GM12864 (cell line): ENCODE measurements around the gene TGFB2.

Source experiments
- DNase-seq: peaks from one replicate; pipeline ENCODE4 v3.0.0-alpha.2; 2011; ENCODE audit warnings: low read depth
- H3K4me3 ChIP-seq: 2 replicates; pipeline ENCODE4 v1.5.1; 2011; ENCODE audit warnings: mild to moderate bottlenecking, low read depth, low read length, control low read depth
- TF ChIP-seq, protein P1 (sequence below): IDR thresholded peaks from 2 replicates; pipeline ENCODE4 v1.5.1; 2011; ENCODE audit warnings: low read depth, mild to moderate bottlenecking, moderate library complexity, low read length, control low read depth, inconsistent platforms; ENCODE audit errors: missing control alignments

Gene TGFB2

DNA sequence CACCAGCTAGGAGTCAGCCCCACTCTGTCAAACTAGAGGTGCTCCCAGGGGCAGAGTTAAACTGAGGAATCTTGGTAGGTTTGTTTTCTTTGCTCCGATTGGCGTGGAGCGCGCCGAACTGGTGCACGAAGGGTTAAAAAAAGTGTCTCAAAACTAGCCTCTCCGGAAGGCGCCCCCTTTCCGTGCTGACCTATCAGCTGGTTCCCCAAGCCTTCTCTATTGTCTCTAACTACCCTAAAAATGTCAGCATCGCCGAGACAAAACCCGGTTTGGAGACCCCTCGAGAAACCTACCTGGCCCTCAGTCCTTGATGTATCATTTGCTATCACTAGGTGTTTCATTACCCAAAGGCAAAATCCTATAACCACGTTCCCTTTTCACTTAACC lies 2.2 kb downstream of the TGFB2 start:
- DNase-seq: no peak
- TF ChIP-seq, protein P1, sequence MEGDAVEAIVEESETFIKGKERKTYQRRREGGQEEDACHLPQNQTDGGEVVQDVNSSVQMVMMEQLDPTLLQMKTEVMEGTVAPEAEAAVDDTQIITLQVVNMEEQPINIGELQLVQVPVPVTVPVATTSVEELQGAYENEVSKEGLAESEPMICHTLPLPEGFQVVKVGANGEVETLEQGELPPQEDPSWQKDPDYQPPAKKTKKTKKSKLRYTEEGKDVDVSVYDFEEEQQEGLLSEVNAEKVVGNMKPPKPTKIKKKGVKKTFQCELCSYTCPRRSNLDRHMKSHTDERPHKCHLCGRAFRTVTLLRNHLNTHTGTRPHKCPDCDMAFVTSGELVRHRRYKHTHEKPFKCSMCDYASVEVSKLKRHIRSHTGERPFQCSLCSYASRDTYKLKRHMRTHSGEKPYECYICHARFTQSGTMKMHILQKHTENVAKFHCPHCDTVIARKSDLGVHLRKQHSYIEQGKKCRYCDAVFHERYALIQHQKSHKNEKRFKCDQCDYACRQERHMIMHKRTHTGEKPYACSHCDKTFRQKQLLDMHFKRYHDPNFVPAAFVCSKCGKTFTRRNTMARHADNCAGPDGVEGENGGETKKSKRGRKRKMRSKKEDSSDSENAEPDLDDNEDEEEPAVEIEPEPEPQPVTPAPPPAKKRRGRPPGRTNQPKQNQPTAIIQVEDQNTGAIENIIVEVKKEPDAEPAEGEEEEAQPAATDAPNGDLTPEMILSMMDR: no peak
- H3K4me3 ChIP-seq: no peak overlapping the region

DNA sequence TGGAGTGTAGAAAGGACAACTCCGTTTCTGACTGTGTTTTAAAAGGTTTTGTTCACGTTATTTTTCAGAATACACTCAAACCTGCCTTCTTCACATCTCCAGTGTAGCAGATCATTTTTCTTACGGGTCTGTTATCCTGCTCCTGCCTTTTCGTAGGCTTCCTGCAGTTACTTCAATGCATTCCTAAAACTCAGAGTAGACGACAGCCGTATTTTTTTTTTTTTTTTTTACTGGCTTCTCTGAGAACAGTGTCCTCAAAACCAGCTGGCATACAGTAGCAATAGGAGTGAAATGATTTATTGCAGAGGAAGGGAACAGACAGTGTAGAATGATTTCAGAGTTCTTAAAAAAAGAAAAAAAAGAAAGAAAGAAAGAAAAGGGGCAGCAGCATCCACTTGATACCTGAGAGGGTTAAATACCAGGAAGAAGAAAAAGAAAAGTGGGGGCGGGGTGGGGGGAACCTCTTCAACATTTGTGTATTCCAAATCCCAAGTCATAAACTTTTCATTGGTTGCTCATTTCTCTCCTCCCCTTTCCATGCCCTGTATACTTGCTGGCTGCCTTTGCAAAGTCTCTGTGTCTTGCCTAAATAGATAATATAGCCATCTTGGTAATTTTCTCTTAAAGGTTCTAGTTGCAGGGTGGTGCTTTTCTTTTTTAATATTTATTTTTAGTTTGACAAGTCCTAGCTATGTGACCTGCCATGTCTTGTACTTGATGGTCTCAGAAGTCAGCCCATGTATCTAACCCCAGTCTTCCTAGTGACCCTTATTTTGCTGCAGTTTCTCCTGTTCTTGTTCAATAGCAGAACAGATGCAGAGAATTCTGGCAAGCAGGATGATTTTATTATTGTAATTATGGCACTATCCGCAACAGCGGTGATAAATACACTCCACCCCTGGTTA lies 2.8 kb downstream of the TGFB2 start:
- DNase-seq: no peak
- no peak overlapping the region for H3K4me3 ChIP-seq
- TF ChIP-seq, protein P1: no peak

DNA sequence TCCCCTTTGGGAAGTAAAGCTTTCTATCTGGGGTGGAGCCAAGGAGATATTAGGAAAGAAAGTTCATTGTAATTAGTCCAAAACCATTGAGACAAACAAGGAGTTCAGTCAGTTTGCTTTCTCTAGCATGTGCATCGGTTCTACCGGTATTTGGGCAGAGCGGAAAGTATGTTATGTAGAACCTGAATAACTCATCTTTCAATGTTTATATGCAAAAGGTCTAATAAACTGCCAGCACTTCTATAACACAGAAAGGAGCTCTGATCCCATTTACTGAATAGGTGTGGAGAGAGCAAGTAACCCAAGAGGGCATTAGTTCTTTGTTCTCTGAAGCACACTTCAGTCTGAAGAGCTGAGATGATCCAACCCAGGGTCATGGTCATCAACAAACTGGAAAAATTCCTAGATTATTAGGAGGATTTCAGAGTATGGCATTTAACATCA lies 3.5 kb downstream of the TGFB2 start:
- TF ChIP-seq, protein P1: no peak
- DNase-seq: no peak
- H3K4me3 ChIP-seq: no peak overlapping the region

DNA sequence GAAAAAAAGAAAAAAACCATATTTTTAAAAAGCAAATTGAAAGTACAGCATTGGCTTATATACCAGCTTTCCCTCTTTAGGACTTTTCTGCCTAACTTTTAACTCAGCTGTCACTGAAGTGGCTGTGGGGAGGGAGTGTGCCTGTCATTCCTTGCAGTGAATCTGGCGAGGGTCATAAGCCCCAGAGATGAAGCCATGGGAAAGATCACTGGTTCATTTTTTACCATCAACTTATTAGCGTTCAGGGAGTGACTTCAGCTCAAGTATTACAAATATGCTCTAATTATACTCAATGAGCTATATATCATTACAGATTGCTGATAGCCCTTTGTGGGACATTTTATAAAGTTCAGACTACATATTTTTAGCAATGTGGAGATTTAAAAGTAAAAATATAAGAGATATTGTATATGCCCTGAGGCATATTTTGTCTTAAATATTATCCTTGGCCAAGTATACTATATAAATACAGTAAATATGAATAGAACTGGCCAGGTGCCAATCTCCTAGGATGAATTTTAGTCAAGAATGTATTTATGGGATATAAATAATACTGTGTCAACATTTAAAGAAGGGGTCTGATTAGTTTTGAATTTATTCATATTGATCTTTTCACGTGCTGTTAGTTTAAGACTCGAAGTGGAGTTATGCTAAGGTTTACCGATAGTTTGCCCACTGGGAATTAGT lies 4.4 kb downstream of the TGFB2 start:
- H3K4me3 ChIP-seq: no peak overlapping the region
- TF ChIP-seq, protein P1: no peak
- no peak for DNase-seq

DNA sequence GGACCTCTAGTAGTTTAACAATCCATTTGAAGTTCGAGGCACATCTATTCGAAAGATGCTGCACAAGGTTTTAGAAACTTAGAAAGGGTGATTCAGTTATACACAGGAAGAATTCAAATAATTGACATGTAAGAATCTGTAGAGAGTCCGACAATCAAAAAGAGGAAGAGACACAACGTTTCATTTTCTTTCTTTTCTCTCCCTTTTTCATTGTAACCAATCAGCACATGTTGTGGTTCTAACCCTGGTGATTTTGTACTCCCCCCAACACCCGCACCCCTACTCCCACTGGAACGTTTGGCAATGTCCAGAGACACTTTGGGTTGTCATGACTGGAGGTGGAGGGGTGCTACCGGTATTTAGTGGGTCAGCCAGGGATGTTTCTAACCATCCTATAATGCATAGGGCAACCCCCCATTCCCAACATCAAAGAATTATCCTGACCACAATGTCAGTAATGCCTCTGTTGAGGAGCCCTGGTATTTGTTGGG lies 4.9 kb downstream of the TGFB2 start:
- H3K4me3 ChIP-seq: no peak overlapping the region
- no peak for DNase-seq
- TF ChIP-seq, protein P1: no peak

DNA sequence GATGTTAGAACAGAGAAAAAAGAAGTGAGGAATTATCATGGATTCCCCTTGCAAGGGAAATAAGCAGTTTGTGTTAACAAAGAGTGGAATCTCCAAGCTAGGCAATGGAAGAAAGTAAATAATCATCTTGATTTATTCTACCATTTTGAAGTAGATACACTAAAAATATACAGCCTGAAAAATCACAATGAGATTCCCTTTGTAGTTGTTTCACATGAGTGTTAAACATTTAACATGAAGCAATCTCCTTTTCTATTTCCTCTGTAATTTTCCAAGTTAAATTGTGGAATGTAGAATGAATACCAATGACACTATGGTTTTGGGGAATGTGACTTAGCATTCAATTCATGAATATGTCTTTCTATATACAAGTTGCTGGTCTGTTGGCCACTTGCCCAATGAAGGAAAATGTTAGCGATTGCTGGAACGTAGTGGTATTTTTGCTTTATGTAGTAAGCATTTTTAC lies 5.7 kb downstream of the TGFB2 start:
- no peak for DNase-seq
- H3K4me3 ChIP-seq: no peak overlapping the region
- TF ChIP-seq, protein P1: no peak
